Brain microvascular endothelial cell (primary cell): ENCODE data around the gene DCTN4.

Experiments
- DNase-seq: peaks from one replicate; pipeline ENCODE4 v3.0.0-alpha.2; 2020
- H3K27ac ChIP-seq: fragments of 250-450 bp; sonication (Bioruptor Pico); 2 replicates; pipeline ENCODE4 v1.5.1; 2020; ENCODE audit warnings: mild to moderate bottlenecking, moderate library complexity
- H3K27me3 ChIP-seq: fragments of 250-450 bp; sonication (Bioruptor Pico); replicated peaks from 2 replicates; pipeline ENCODE4 v1.5.1; 2020; ENCODE audit warnings: mild to moderate bottlenecking
- H3K36me3 ChIP-seq: fragments of 250-450 bp; sonication (Bioruptor Pico); replicated peaks from 2 replicates; pipeline ENCODE4 v1.5.1; 2020; ENCODE audit warnings: mild to moderate bottlenecking
- H3K4me3 ChIP-seq: 2 replicates; pipeline ENCODE4 v1.5.1; 2011; ENCODE audit warnings: low read depth, mild to moderate bottlenecking, control low read depth, low read length, moderate library complexity
- in situ Hi-C: cut with HindIII; loops from 2 replicates; pipeline ENCODE4 v1.10.0; 2017; ENCODE audit warnings: low sequenced_read_pairs, low pct_ligation_motif_present
- TF ChIP-seq, protein P1 (sequence below): IDR thresholded peaks from 2 replicates; pipeline ENCODE4 v1.5.1; 2011; ENCODE audit warnings: low read depth, mild to moderate bottlenecking, moderate library complexity, low read length, control low read depth, inconsistent platforms; ENCODE audit errors: missing control alignments

Gene DCTN4

DNA sequence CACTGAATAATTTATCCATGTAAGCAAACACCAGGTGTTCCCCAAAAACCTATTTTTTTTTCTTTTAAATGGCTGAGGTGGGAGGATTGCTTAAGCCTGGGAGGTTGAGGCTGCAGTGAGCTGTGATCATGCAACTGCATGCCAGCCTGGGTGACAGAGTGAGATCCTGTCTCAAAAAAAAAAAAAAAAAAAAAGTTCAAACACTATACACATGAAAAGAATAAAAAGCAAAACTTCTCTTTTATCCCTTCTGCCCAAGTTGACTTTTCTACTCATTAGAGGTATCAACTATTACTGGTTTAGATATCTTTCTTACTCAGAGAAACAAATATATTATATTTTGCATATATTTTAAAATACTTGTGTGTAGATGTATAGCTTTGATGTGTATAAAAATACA is 17.8 kb downstream of the DCTN4 start:
- DNase-seq: no peak
- Histone ChIP-seq H3K36me3 (peaks cover 8% of the 10 kb centered on the region), H3K4me3 (no peak overlapping the region), H3K27ac (no peak overlapping the region), H3K27me3 (no peaks in the 10 kb centered on the region)
- in situ Hi-C loops: no loop called here
- TF ChIP-seq, protein P1, sequence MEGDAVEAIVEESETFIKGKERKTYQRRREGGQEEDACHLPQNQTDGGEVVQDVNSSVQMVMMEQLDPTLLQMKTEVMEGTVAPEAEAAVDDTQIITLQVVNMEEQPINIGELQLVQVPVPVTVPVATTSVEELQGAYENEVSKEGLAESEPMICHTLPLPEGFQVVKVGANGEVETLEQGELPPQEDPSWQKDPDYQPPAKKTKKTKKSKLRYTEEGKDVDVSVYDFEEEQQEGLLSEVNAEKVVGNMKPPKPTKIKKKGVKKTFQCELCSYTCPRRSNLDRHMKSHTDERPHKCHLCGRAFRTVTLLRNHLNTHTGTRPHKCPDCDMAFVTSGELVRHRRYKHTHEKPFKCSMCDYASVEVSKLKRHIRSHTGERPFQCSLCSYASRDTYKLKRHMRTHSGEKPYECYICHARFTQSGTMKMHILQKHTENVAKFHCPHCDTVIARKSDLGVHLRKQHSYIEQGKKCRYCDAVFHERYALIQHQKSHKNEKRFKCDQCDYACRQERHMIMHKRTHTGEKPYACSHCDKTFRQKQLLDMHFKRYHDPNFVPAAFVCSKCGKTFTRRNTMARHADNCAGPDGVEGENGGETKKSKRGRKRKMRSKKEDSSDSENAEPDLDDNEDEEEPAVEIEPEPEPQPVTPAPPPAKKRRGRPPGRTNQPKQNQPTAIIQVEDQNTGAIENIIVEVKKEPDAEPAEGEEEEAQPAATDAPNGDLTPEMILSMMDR: no peak

DNA sequence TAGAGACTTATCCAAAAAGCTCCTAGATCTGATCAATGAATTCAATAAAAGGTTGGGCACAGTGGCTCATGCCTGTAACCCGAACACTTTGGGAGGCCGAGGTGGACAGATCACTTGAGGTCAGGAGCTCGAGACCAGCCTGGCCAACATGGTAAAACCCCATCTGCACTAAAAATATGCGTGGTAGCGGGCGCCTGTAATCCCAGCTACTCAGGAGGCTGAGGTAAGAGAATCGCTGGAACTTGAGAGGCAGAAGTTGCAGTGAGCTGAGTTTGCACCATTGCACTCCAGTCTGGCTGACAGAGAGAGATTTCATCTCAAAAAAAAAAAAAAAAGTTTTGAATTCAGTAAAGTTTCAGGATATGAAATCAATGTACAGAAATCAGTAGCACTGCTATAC is 20.0 kb downstream of the DCTN4 start:
- Histone ChIP-seq H3K27ac (no peak overlapping the region), H3K36me3 (peaks cover 14% of the 10 kb centered on the region), H3K27me3 (no peaks in the 10 kb centered on the region), H3K4me3 (no peak overlapping the region)
- TF ChIP-seq, protein P1: no peak
- DNase-seq: no peak
- in situ Hi-C loops: no loop called here

DNA sequence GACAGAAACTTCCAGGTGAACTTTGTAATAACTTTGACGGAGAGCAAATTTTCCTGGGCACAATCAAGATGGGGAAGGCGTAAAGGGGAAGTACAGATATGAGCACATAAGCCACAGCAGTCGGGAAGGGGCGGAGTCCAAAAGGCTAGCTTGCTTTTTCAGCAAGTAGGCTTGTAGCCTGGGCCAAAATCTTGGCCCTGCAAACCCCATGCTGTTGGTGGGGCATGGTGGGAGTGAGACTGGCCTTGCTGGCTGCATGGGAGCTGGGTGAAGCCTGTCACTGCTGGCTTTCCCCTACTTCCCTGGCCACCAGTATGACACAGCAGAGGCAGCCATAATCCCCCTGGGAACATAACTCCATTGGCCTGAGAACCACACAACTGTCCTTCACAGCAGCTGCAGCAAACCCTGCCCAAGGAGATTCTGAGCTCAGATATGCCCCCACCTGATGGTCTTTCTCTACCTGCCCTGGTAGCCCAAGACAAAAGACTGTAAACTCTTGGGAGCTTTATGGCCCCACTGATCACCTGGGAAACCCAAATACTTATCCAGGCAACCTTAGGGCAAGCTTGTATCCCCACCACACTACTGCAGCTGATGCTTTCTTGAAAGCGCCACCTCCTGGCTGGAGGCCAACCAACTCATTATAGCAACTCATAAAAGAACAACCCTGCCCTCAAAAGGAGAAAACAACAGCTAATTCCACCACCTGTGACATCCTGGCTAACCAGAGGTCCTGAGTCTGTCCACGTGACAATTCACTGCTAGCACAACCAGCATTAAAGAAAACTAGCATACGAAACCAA is 24.0 kb downstream of the DCTN4 start:
- in situ Hi-C loops: no loop called here
- no peak overlapping the region for H3K27ac ChIP-seq
- TF ChIP-seq, protein P1: no peak
- DNase-seq: no peak
- H3K36me3 ChIP-seq: peaks cover 31% of the 10 kb centered on the region
- no peaks in the 10 kb centered on the region for H3K27me3 ChIP-seq
- no peak overlapping the region for H3K4me3 ChIP-seq

DNA sequence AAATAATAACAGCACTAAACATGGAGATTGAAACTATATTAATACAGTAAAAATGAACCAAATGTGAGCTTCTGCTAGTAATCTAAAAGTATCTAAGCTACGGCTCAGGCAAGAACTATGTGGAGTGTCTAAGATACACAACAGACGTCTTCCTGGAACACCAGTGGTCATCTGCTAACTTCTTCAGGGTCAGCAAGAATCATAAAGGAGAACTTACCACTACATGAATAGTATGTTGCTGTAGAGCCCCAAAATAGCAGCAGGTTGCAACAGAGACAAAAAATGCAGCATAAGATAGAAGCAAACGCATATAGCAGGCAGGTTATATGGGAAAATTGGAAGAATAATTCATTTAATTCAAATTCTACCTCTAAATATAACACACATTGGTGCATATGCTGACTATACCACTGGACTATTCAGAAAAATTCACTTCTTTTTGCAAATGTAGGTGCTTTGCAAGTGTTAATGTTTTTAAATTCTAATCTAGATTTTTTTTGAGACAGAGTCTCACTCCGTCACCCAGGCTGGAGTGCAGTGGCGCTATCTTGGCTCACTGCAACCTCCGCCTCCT is 27.1 kb downstream of the DCTN4 start:
- Histone ChIP-seq H3K27me3 (no peaks in the 10 kb centered on the region), H3K27ac (no peak overlapping the region), H3K36me3 (peaks cover 44% of the 10 kb centered on the region), H3K4me3 (no peak overlapping the region)
- DNase-seq: no peak
- in situ Hi-C loops: no loop called here
- TF ChIP-seq, protein P1: no peak

DNA sequence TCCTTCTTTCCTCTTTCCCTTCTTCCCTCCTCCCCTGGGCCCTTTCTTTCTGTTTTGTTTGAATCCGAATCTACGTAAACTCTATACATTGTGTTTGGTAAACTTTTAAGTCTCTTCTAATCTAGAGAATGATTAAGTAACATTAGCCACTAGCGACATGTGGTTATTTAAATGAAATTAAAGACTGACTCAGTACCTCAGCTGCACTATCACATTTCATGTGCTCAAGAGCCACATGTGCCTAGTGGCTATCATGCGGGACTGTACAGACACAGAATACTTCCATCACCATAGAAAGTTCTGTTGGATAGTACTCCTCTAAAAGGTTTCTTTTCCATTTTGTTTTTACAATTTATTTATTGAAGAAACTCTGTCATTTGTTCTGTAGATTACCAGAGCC is 29.0 kb downstream of the DCTN4 start:
- Histone ChIP-seq H3K27ac (no peak overlapping the region), H3K27me3 (no peaks in the 10 kb centered on the region), H3K36me3 (peaks cover 49% of the 10 kb centered on the region), H3K4me3 (no peak overlapping the region)
- TF ChIP-seq, protein P1: no peak
- DNase-seq: no peak
- in situ Hi-C loops: no loop called here
